ENCODE measurements around the gene SDK1.

Gene SDK1

GRCh38 chr7:4111166-4111565 lies 810.1 kb downstream of the SDK1 start:
- DNase-seq (ENCODE audit: low spot score), result no peak
- no peak for TF ChIP-seq CTCF (IDR thresholded peaks at IDR 0.05; ENCODE audit: extremely low read depth, missing control alignments)

- DNase-seq (ENCODE audit: low spot score), result no peak
- no peak for TF ChIP-seq CTCF (IDR thresholded peaks at IDR 0.05; ENCODE audit: extremely low read depth, missing control alignments)
Measured at GRCh38 chr7:4113271-4113670, 812.2 kb downstream of the SDK1 start.

- no peak for TF ChIP-seq CTCF (IDR thresholded peaks at IDR 0.05; ENCODE audit: extremely low read depth, missing control alignments)
- DNase-seq (ENCODE audit: low spot score), result no peak
Measured at GRCh38 chr7:4113976-4114375, 812.9 kb downstream of the SDK1 start.

- no peak for DNase-seq (ENCODE audit: low spot score)
- TF ChIP-seq CTCF (IDR thresholded peaks at IDR 0.05; ENCODE audit: extremely low read depth, missing control alignments), result no peak
Measured at GRCh38 chr7:4115442-4115841, 814.4 kb downstream of the SDK1 start.

- no peak for DNase-seq (ENCODE audit: low spot score)
- no peak for TF ChIP-seq CTCF (IDR thresholded peaks at IDR 0.05; ENCODE audit: extremely low read depth, missing control alignments)
Measured at GRCh38 chr7:4115941-4116610, 815.0 kb downstream of the SDK1 start.

- TF ChIP-seq CTCF (IDR thresholded peaks at IDR 0.05; ENCODE audit: extremely low read depth, missing control alignments), result no peak
- DNase-seq (ENCODE audit: low spot score), result no peak
Measured at GRCh38 chr7:4119848-4120247, 818.8 kb downstream of the SDK1 start.

- DNase-seq (ENCODE audit: low spot score), result no peak
Measured at GRCh38 chr7:4123346-4123745, 822.3 kb downstream of the SDK1 start.

More at GRCh38 chr7:4123346-4123745, 822.3 kb downstream of the SDK1 start:
- TF ChIP-seq CTCF (IDR thresholded peaks at IDR 0.05; ENCODE audit: extremely low read depth, missing control alignments), result no peak

All from GM20000 (cell line).